Sigmoid colon (tissue), 7 donors: ENCODE measurements around the gene RIMS4. TPM values are rescaled to one million over a fixed set of nuclear protein-coding genes. Genes with fewer than 3 reads are reported as not detected.

Experiments used
- DNase-seq: peaks from one replicate; pipeline ENCODE4 v3.0.0-alpha.2; 2019
- H3K27ac ChIP-seq, 4 donors: fragments of 200-600 bp; sonication (generic); one replicate each; pipeline ENCODE4 v1.5.1; 2016 to 2019; ENCODE audit warnings: mild to moderate bottlenecking in 1 of 4
- H3K27me3 ChIP-seq, 3 donors: fragments of 200-600 bp; sonication (generic); one replicate each; pipeline ENCODE4 v1.5.1; 2019; ENCODE audit warnings: mild to moderate bottlenecking in 1 of 3
- H3K36me3 ChIP-seq, 4 donors: fragments of 200-600 bp; sonication (generic); one replicate each; pipeline ENCODE4 v1.5.1; 2016 to 2019
- H3K4me1 ChIP-seq, 4 donors: fragments of 200-600 bp; sonication (generic); one replicate each; pipeline ENCODE4 v1.5.1; 2017 to 2019
- H3K4me3 ChIP-seq, 4 donors: fragments of 200-600 bp; sonication (generic); one replicate each; pipeline ENCODE4 v1.5.1; 2017 to 2019; ENCODE audit warnings: mild to moderate bottlenecking in 2 of 4, moderate library complexity in 1 of 4
- H3K9me3 ChIP-seq, 4 donors: fragments of 200-600 bp in 3 of 4; sonication (generic) in 3 of 4; one replicate each; pipeline versions ENCODE4 v1.5.1 to v1.6.1; 2013 to 2019
- CTCF ChIP-seq, 4 experiments: fragments of 450-650 bp in 3 of 4; fragments of 200-600 bp in 1 of 4; IDR thresholded peaks; one replicate each; pipeline ENCODE4 v1.5.1; 2016 to 2019; ENCODE audit warnings: antibody characterized with exemption in 4 of 4, mild to moderate bottlenecking in 3 of 4, moderate library complexity in 2 of 4
- EP300 ChIP-seq, 4 donors: sonication (generic); formaldehyde crosslinking; IDR thresholded peaks; one replicate each; pipeline ENCODE4 v1.6.1; 2017; ENCODE audit warnings: antibody characterized with exemption in 4 of 4
- POLR2A ChIP-seq, 2 donors: fragments of 450-650 bp; IDR thresholded peaks; one replicate each; pipeline ENCODE4 v1.6.1; 2016; ENCODE audit warnings: antibody characterized with exemption in 2 of 2, mild to moderate bottlenecking in 2 of 2, moderate library complexity in 2 of 2
- POLR2AphosphoS5 ChIP-seq, 4 donors: sonication (generic); formaldehyde crosslinking; IDR thresholded peaks; one replicate each; pipeline ENCODE4 v1.6.1; 2017; ENCODE audit warnings: antibody characterized with exemption in 4 of 4
- WGBS, 2 donors: extraction: QIAGEN DNeasy Blood & Tissue Kit; methylation state at CpG; one replicate each; pipeline ENCODE4 v1.1.7; 2013; 5-methylcytosine and 5-hydroxymethylcytosine counted together
- intact Hi-C: fragments of 100-400 bp; cut with DNase I; formaldehyde crosslinking; loops from one replicate; pipeline ENCODE4 v1.15.1; 2023
- polyA plus RNA-seq, 3 donors: library from polyadenylated mRNA; stranded (reverse); fragments of 200-250 nt; gene quantifications; one replicate each; pipeline ENCODE4 v1.2.3, GENCODE V29; 2013
- total RNA-seq, 4 donors: library from RNA; depleted of rRNA; stranded (reverse); fragments of >200 nt; gene quantifications; one replicate each; pipeline ENCODE4 v1.1.0, GENCODE V29; 2016
- donor health status: healthy with polysubstance abuse.
- donor health status: Bipolar disorder and iron deficiency.
- donor health status: healthy.

Gene RIMS4
- total and polyA plus RNA-seq, 7 donors = 0.14 to 2.1 (median 0.55) TPM

GRCh38 chr20:44799691-44800090, 10.7 kb downstream of the RIMS4 start:
- H3K27me3 ChIP-seq = peaks cover 0 to 33% (median 1%) of the 10 kb centered on the region in 3 donors
- intact Hi-C loops = no loop called here
- no peaks in the 10 kb centered on the region for H3K9me3 ChIP-seq
- no peaks in the 10 kb centered on the region for H3K4me1 ChIP-seq
- H3K27ac ChIP-seq = no peak overlapping the region
- 89 to 92% methylated on average over 5 of the region's 5 CpGs for WGBS, 2 donors
- no peak overlapping the region for H3K4me3 ChIP-seq
- H3K36me3 ChIP-seq = no peaks in the 10 kb centered on the region
- DNase-seq = no peak
- TF ChIP-seq POLR2AphosphoS5 (IDR thresholded peaks at IDR 0.05) (no peak), POLR2A (IDR thresholded peaks at IDR 0.05) (no peak)

GRCh38 chr20:44796758-44797457, 13.4 kb downstream of the RIMS4 start:
- Histone ChIP-seq H3K27me3 (peaks cover 0 to 10% (median 0%) of the 10 kb centered on the region in 3 donors), H3K9me3 (no peaks in the 10 kb centered on the region), H3K4me3 (no peak overlapping the region), H3K4me1 (no peaks in the 10 kb centered on the region), H3K27ac (no peak overlapping the region), H3K36me3 (no peaks in the 10 kb centered on the region)
- TF ChIP-seq EP300 (IDR thresholded peaks at IDR 0.05) = no peak
- no peak for TF ChIP-seq POLR2A (IDR thresholded peaks at IDR 0.05)
- no peak for TF ChIP-seq CTCF (IDR thresholded peaks at IDR 0.05)
- no peak for TF ChIP-seq POLR2AphosphoS5 (IDR thresholded peaks at IDR 0.05)
- WGBS, 2 donors = 92 to 97% methylated on average over 3 of the region's 3 CpGs
- intact Hi-C loops = no loop called here
- no peak for DNase-seq

- Histone ChIP-seq H3K36me3 (no peaks in the 10 kb centered on the region), H3K27ac (no peak overlapping the region), H3K4me3 (no peak overlapping the region), H3K4me1 (no peaks in the 10 kb centered on the region), H3K9me3 (no peaks in the 10 kb centered on the region), H3K27me3 (peaks cover 0 to 10% (median 0%) of the 10 kb centered on the region in 3 donors)
- intact Hi-C loops = no loop called here
- TF ChIP-seq CTCF (IDR thresholded peaks at IDR 0.05) (no peak), POLR2A (IDR thresholded peaks at IDR 0.05) (no peak), EP300 (IDR thresholded peaks at IDR 0.05) (no peak), POLR2AphosphoS5 (IDR thresholded peaks at IDR 0.05) (no peak)
- no peak for DNase-seq
These were observed 14.0 kb downstream of the RIMS4 start for GRCh38 chr20:44796311-44796710.

- WGBS, 2 donors = 61 to 82% methylated on average over 4 of the region's 4 CpGs
- Histone ChIP-seq H3K4me1 (no peaks in the 10 kb centered on the region), H3K9me3 (no peaks in the 10 kb centered on the region), H3K4me3 (no peak overlapping the region), H3K27me3 (peaks cover 0 to 11% (median 0%) of the 10 kb centered on the region in 3 donors), H3K27ac (no peak overlapping the region), H3K36me3 (no peaks in the 10 kb centered on the region)
- TF ChIP-seq EP300 (IDR thresholded peaks at IDR 0.05) (no peak), POLR2AphosphoS5 (IDR thresholded peaks at IDR 0.05) (no peak), POLR2A (IDR thresholded peaks at IDR 0.05) (no peak), CTCF (IDR thresholded peaks at IDR 0.05) (no peak)
- DNase-seq = no peak
- intact Hi-C loops = no loop called here
These were observed 14.5 kb downstream of the RIMS4 start for GRCh38 chr20:44795836-44796235.

GRCh38 chr20:44792796-44793195, 17.6 kb downstream of the RIMS4 start:
- H3K4me3 ChIP-seq = no peak overlapping the region
- H3K36me3 ChIP-seq = no peaks in the 10 kb centered on the region
- no peak for TF ChIP-seq CTCF (IDR thresholded peaks at IDR 0.05)
- TF ChIP-seq POLR2A (IDR thresholded peaks at IDR 0.05) = no peak
- TF ChIP-seq POLR2AphosphoS5 (IDR thresholded peaks at IDR 0.05) = no peak
- TF ChIP-seq EP300 (IDR thresholded peaks at IDR 0.05) = no peak
- peaks cover 0 to 16% (median 0%) of the 10 kb centered on the region in 3 donors for H3K27me3 ChIP-seq
- no peak for DNase-seq
- intact Hi-C loops = no loop called here
- no peaks in the 10 kb centered on the region for H3K4me1 ChIP-seq
- WGBS, 2 donors = 71 to 85% methylated on average over 7 of the region's 7 CpGs
- no peak overlapping the region for H3K27ac ChIP-seq
- H3K9me3 ChIP-seq = no peaks in the 10 kb centered on the region
